ENCODE measurements around the gene GTF3C5. TPM values are rescaled to one million over a fixed set of nuclear protein-coding genes. Genes with fewer than 3 reads are reported as not detected.

The GTF3C5 gene
- total RNA-seq, 2 experiments from 2014 or later, result 49.0 to 52.4 TPM

DNA sequence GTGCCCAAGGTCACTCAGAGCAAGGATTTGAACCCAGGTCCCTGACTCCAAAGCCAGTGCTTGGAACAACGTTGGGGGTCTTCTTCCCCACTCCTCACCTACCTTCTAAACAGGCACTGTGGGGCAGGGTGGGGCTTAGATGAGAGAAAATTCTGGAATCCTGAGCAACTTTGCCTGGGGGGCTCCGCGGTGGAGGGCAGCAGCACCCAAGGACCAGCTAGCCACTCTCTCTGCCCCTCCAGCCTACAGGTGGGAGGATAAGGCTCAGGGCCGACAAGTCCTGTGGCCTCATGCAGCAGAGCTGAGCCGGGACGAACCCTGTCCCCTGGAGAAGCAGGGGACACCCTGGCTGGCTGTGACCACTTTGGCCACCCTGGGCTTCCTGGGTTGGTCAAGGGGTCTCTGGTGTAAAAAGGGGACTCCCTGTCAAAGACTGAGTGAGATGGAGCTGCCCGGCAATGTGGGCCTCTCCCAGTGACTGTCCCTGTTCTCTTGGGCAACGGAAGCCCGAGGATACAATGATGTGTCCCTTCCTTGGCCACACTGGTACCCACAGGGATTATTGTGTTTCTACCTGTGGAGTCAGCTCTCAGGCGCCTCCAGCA is 57.5 kb downstream of the GTF3C5 start:
- CTCF ChIA-PET, result no interaction called here
- Histone ChIP-seq H3K27ac (ENCODE audit: low read depth in 1 of 2, low read length in 2 of 2) (no peak overlapping the region), H3K27me3 (ENCODE audit: control insufficient read depth in 1 of 2, insufficient read depth in 2 of 2, low read length in 2 of 2) (no peaks in the 10 kb centered on the region), H3K4me1 (ENCODE audit: insufficient read depth, low read length) (no peaks in the 10 kb centered on the region), H3K36me3 (ENCODE audit: insufficient read depth, low read length) (no peaks in the 10 kb centered on the region), H3K4me3 (ENCODE audit: low read length) (no peak overlapping the region), H3K9me3 (ENCODE audit: control insufficient read depth in 1 of 2, insufficient read depth in 1 of 2, low read length in 2 of 2) (no peaks in the 10 kb centered on the region)
- intact Hi-C loops (cut with DNase I, micrococcal nuclease), result no loop called here
- Mint-ChIP-seq H3K9me3 (no peaks in the 10 kb centered on the region), H3K27ac (no peak overlapping the region), H3K4me1 (ENCODE audit: low read depth) (no peaks in the 10 kb centered on the region), H3K27me3 (no peaks in the 10 kb centered on the region), H3K36me3 (ENCODE audit: low read depth) (no peaks in the 10 kb centered on the region), H3K4me3 (no peak overlapping the region)
- ATAC-seq (ENCODE audit: poor library complexity) (no peak), DNase-seq (no peak)
- TF ChIP-seq, protein P1, sequence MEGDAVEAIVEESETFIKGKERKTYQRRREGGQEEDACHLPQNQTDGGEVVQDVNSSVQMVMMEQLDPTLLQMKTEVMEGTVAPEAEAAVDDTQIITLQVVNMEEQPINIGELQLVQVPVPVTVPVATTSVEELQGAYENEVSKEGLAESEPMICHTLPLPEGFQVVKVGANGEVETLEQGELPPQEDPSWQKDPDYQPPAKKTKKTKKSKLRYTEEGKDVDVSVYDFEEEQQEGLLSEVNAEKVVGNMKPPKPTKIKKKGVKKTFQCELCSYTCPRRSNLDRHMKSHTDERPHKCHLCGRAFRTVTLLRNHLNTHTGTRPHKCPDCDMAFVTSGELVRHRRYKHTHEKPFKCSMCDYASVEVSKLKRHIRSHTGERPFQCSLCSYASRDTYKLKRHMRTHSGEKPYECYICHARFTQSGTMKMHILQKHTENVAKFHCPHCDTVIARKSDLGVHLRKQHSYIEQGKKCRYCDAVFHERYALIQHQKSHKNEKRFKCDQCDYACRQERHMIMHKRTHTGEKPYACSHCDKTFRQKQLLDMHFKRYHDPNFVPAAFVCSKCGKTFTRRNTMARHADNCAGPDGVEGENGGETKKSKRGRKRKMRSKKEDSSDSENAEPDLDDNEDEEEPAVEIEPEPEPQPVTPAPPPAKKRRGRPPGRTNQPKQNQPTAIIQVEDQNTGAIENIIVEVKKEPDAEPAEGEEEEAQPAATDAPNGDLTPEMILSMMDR (IDR thresholded peaks at IDR 0.05), result no peak
- POLR2A ChIA-PET, result no interaction called here

DNA sequence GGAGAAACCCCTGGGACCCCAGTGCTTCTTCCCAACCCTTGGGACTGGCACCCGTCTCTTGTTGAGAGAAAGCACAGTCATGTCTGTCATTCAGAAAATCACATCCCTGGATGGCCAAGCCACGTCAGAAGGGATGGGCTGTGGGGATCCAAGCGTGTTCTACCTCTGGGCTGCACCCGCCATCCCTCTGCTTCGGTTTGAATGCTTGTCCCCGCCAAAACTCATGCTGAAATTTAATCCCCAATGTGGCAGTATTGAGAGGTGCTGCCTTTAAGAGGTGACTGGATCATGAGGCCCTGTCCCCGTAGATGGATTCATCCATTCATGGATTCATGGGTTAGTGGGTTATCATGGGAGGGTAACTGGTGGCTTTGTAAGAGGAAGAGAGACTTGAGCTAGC is 58.0 kb downstream of the GTF3C5 start:
- H3K27me3 Mint-ChIP-seq, result no peaks in the 10 kb centered on the region
- no peak overlapping the region for H3K4me3 ChIP-seq (ENCODE audit: low read length)
- TF ChIP-seq, protein P1 (IDR thresholded peaks at IDR 0.05), result no peak
- H3K27ac ChIP-seq (ENCODE audit: low read depth in 1 of 2, low read length in 2 of 2), result no peak overlapping the region
- DNase-seq (no peak), ATAC-seq (ENCODE audit: poor library complexity) (no peak)
- H3K36me3 Mint-ChIP-seq (ENCODE audit: low read depth), result no peaks in the 10 kb centered on the region
- intact Hi-C loops (cut with DNase I, micrococcal nuclease), result no loop called here
- H3K27ac Mint-ChIP-seq, result no peak overlapping the region
- no peak overlapping the region for H3K4me3 Mint-ChIP-seq
- no peaks in the 10 kb centered on the region for H3K9me3 ChIP-seq (ENCODE audit: control insufficient read depth in 1 of 2, insufficient read depth in 1 of 2, low read length in 2 of 2)
- no peaks in the 10 kb centered on the region for H3K4me1 Mint-ChIP-seq (ENCODE audit: low read depth)
- no peaks in the 10 kb centered on the region for H3K36me3 ChIP-seq (ENCODE audit: insufficient read depth, low read length)
- H3K4me1 ChIP-seq (ENCODE audit: insufficient read depth, low read length), result no peaks in the 10 kb centered on the region
- H3K27me3 ChIP-seq (ENCODE audit: control insufficient read depth in 1 of 2, insufficient read depth in 2 of 2, low read length in 2 of 2), result no peaks in the 10 kb centered on the region
- CTCF ChIA-PET, result no interaction called here
- POLR2A ChIA-PET, result no interaction called here
- no peaks in the 10 kb centered on the region for H3K9me3 Mint-ChIP-seq

DNA sequence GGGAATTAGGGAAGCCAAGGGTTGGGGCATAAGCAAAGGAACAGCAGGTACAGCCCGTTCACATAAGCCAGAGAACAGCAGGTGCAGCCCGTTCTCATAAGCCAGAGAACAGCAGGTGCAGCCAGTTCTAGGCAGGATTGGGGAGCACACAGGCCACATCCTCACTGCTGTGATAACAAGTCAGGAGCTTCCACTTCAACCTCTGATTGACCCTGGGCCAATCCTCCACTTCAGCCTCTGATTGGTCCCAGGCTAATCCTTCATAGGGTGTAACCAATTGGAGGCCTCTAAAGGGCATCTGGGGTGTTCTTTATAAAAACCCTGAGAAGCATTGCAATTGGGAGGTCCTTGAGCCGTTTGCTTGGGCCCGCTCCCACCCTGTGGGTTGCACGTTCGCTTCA is 58.5 kb downstream of the GTF3C5 start:
- ChIA-PET CTCF (interaction anchor here (0.9 kb wide), 1 partner anchor 67 kb away, joined by 3 read pairs; no protein-coding TSS in a partner anchor), POLR2A (no interaction called here)
- Histone ChIP-seq H3K4me1 (ENCODE audit: insufficient read depth, low read length) (no peaks in the 10 kb centered on the region), H3K27me3 (ENCODE audit: control insufficient read depth in 1 of 2, insufficient read depth in 2 of 2, low read length in 2 of 2) (no peaks in the 10 kb centered on the region), H3K4me3 (ENCODE audit: low read length) (no peak overlapping the region), H3K27ac (ENCODE audit: low read depth in 1 of 2, low read length in 2 of 2) (no peak overlapping the region), H3K9me3 (ENCODE audit: control insufficient read depth in 1 of 2, insufficient read depth in 1 of 2, low read length in 2 of 2) (peaks cover 0 to 2% of the 10 kb centered on the region in 2 experiments), H3K36me3 (ENCODE audit: insufficient read depth, low read length) (no peaks in the 10 kb centered on the region)
- Mint-ChIP-seq H3K36me3 (ENCODE audit: low read depth) (no peaks in the 10 kb centered on the region), H3K4me1 (ENCODE audit: low read depth) (no peaks in the 10 kb centered on the region), H3K27me3 (no peaks in the 10 kb centered on the region), H3K27ac (no peak overlapping the region), H3K4me3 (no peak overlapping the region), H3K9me3 (no peaks in the 10 kb centered on the region)
- intact Hi-C loops (cut with DNase I, micrococcal nuclease), result no loop called here
- ATAC-seq (ENCODE audit: poor library complexity) (no peak), DNase-seq (peak in 1 of 14 experiments; percentile 25)
- TF ChIP-seq, protein P1 (IDR thresholded peaks at IDR 0.05), result no peak
